Neural crest cell (in vitro differentiated cells): Measurements from ENCODE around the gene RALBP1. TPM values are rescaled to one million over a fixed set of nuclear protein-coding genes. Genes with fewer than 3 reads are reported as not detected.
A peak's percentile ranks its signal among the peaks of the same experiment; 100 is the strongest.

Experiments
- DNase-seq: peaks from one replicate; pipeline ENCODE4 v3.0.0; 2021; ENCODE audit warnings: low read depth, mixed read lengths, low spot score
- H3K27ac Mint-ChIP-seq: one replicate; pipeline ENCODE4 v1.8.0; 2021; ENCODE audit warnings: mild to moderate bottlenecking, mixed read lengths; ENCODE audit not compliant: unreplicated experiment
- H3K27me3 Mint-ChIP-seq: 2 replicates; pipeline ENCODE4 v1.8.0; 2021; ENCODE audit warnings: low read depth, mild to moderate bottlenecking, mixed read lengths
- H3K36me3 Mint-ChIP-seq: 2 replicates; pipeline ENCODE4 v1.8.0; 2021; ENCODE audit warnings: low read depth, mild to moderate bottlenecking, mixed read lengths
- H3K4me1 Mint-ChIP-seq: 2 replicates; pipeline ENCODE4 v1.8.0; 2021; ENCODE audit warnings: mixed read lengths
- H3K4me3 Mint-ChIP-seq: one replicate; pipeline ENCODE4 v1.8.0; 2021; ENCODE audit warnings: mild to moderate bottlenecking, mixed read lengths
- H3K9me3 Mint-ChIP-seq: 2 replicates; pipeline ENCODE4 v1.8.0; 2021; ENCODE audit warnings: mixed read lengths
- CTCF ChIP-seq: fragments of 200-600 bp; sonication (generic); conservative IDR thresholded peaks from 2 replicates; pipeline ENCODE4 v1.5.0; 2021; ENCODE audit warnings: antibody characterized with exemption, mild to moderate bottlenecking
- total RNA-seq: library from RNA; stranded (reverse); gene quantifications from 2 replicates; pipeline ENCODE4 v1.2.1, GENCODE V29; 2021

The RALBP1 gene
- total RNA-seq, 1 donor from 2014 or later: 47.0 TPM

- Mint-ChIP-seq H3K4me3 (no peak overlapping the region), H3K27me3 (no peaks in the 10 kb centered on the region), H3K9me3 (peaks cover 2% of the 10 kb centered on the region), H3K4me1 (peaks cover 38% of the 10 kb centered on the region), H3K27ac (peak overlapping the region; percentile 57), H3K36me3 (no peaks in the 10 kb centered on the region)
- no peak for TF ChIP-seq CTCF
- no peak for DNase-seq
Measured at GRCh38 chr18:9437021-9437437, 38.3 kb upstream of the RALBP1 start.

GRCh38 chr18:9437672-9438071 is 37.6 kb upstream of the RALBP1 start:
- no peak overlapping the region for H3K27ac Mint-ChIP-seq
- peaks cover 2% of the 10 kb centered on the region for H3K9me3 Mint-ChIP-seq
- H3K27me3 Mint-ChIP-seq: no peaks in the 10 kb centered on the region
- no peak for TF ChIP-seq CTCF
- DNase-seq: no peak
- H3K4me3 Mint-ChIP-seq: no peak overlapping the region
- no peaks in the 10 kb centered on the region for H3K36me3 Mint-ChIP-seq
- H3K4me1 Mint-ChIP-seq: peaks cover 38% of the 10 kb centered on the region

- no peaks in the 10 kb centered on the region for H3K9me3 Mint-ChIP-seq
- H3K36me3 Mint-ChIP-seq: no peaks in the 10 kb centered on the region
- H3K4me3 Mint-ChIP-seq: no peak overlapping the region
- H3K27ac Mint-ChIP-seq: no peak overlapping the region
- H3K4me1 Mint-ChIP-seq: peaks cover 16% of the 10 kb centered on the region
- DNase-seq: no peak
- no peak for TF ChIP-seq CTCF
- H3K27me3 Mint-ChIP-seq: no peaks in the 10 kb centered on the region
Measured at GRCh38 chr18:9441061-9441460, 34.3 kb upstream of the RALBP1 start.

GRCh38 chr18:9444549-9444948 is 30.8 kb upstream of the RALBP1 start:
- no peaks in the 10 kb centered on the region for H3K4me1 Mint-ChIP-seq
- peaks cover 6% of the 10 kb centered on the region for H3K9me3 Mint-ChIP-seq
- no peak overlapping the region for H3K27ac Mint-ChIP-seq
- H3K4me3 Mint-ChIP-seq: no peak overlapping the region
- TF ChIP-seq CTCF: no peak
- no peak for DNase-seq
- no peaks in the 10 kb centered on the region for H3K27me3 Mint-ChIP-seq
- H3K36me3 Mint-ChIP-seq: no peaks in the 10 kb centered on the region

GRCh38 chr18:9446839-9447238 is 28.5 kb upstream of the RALBP1 start:
- no peak overlapping the region for H3K27ac Mint-ChIP-seq
- H3K36me3 Mint-ChIP-seq: no peaks in the 10 kb centered on the region
- peaks cover 6% of the 10 kb centered on the region for H3K9me3 Mint-ChIP-seq
- no peak for TF ChIP-seq CTCF
- H3K4me1 Mint-ChIP-seq: no peaks in the 10 kb centered on the region
- H3K27me3 Mint-ChIP-seq: no peaks in the 10 kb centered on the region
- no peak for DNase-seq
- H3K4me3 Mint-ChIP-seq: no peak overlapping the region

- no peak for DNase-seq
- Mint-ChIP-seq H3K4me3 (no peak overlapping the region), H3K27me3 (no peaks in the 10 kb centered on the region), H3K36me3 (no peaks in the 10 kb centered on the region), H3K27ac (no peak overlapping the region), H3K9me3 (peaks cover 6% of the 10 kb centered on the region), H3K4me1 (no peaks in the 10 kb centered on the region)
- TF ChIP-seq CTCF: no peak
Measured at GRCh38 chr18:9447334-9447733, 28.0 kb upstream of the RALBP1 start.
